ENCODE data around the gene ZNF431. TPM values are rescaled to one million over a fixed set of nuclear protein-coding genes. Genes with fewer than 3 reads are reported as not detected.

The ZNF431 gene
- total RNA-seq, 4 donors from 2014 or later = 22.7 to 29.6 (median 24.2) TPM

DNA sequence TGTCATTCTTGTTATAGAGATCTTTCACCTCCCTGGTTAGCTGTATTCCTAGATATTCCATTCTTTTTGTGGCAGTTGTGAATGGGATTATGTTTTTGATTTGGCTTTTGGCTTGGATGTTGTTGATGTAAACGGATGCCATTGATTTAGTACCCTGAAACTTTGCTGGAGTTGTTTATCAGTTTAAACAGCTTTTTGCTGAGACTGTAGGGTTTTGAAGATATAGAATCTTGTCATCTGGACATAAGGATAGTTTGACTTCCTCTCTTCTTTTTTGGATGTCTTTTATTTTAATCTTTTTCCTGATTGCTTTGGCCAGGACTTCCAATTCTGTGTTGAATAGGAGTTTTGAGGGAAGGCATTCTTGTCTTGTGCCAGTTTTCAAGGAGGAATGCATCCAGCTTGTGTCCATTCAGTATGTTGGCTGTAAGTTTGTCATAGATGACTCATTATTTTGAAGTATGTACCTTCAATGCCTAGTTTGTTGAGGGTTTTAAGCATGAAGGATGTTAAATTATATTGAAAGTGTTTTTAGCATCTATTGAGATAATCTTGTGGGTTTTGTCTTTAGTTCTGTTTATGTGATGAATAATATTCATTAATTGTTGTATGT, 16.8 kb downstream of the ZNF431 start:
- peak overlapping the region in 1 of 3 donors; percentile 23 for H3K27ac ChIP-seq
- no peak overlapping the region for H3K4me3 ChIP-seq (replicated peaks in 1 of 3)
- H3K27me3 ChIP-seq = no peaks in the 10 kb centered on the region
- peaks cover 17 to 22% of the 10 kb centered on the region in 2 donors for H3K4me1 ChIP-seq
- TF ChIP-seq, protein P1, sequence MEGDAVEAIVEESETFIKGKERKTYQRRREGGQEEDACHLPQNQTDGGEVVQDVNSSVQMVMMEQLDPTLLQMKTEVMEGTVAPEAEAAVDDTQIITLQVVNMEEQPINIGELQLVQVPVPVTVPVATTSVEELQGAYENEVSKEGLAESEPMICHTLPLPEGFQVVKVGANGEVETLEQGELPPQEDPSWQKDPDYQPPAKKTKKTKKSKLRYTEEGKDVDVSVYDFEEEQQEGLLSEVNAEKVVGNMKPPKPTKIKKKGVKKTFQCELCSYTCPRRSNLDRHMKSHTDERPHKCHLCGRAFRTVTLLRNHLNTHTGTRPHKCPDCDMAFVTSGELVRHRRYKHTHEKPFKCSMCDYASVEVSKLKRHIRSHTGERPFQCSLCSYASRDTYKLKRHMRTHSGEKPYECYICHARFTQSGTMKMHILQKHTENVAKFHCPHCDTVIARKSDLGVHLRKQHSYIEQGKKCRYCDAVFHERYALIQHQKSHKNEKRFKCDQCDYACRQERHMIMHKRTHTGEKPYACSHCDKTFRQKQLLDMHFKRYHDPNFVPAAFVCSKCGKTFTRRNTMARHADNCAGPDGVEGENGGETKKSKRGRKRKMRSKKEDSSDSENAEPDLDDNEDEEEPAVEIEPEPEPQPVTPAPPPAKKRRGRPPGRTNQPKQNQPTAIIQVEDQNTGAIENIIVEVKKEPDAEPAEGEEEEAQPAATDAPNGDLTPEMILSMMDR (IDR thresholded peaks at IDR 0.05) = no peak
- TF ChIP-seq POLR2A (IDR thresholded peaks at IDR 0.05) = no peak
- 92 to 96% methylated on average over 1 of the region's 1 CpG for WGBS, 2 donors
- H3K36me3 ChIP-seq = peaks cover 0 to 5% of the 10 kb centered on the region in 2 donors
- intact Hi-C loops (cut with DNase I) = no loop called here
- no peaks in the 10 kb centered on the region for H3K9me3 ChIP-seq
- DNase-seq = no peak

DNA sequence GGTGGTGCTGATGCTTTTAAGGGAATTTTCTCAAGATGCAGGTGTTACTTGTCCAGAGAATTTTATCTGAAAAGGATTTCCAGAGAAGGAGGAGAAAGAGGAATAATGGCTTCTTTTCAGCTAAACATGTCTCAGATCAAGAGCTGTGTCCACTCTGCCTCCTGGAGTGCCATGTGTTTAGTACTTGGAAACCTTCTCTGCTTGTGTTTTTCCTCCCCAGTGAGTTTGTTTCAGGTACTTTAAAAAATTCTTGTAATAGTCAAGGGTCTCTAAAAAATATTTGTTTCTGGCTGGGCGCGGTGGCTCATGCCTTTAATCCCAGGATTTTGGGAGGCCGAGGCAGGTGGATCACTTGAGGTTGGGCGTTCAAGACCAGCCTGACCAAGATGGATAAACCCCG, 22.7 kb downstream of the ZNF431 start:
- peaks cover 0 to 5% of the 10 kb centered on the region in 2 donors for H3K36me3 ChIP-seq
- H3K27me3 ChIP-seq = no peaks in the 10 kb centered on the region
- no peaks in the 10 kb centered on the region for H3K9me3 ChIP-seq
- peak; percentile 65 to 67 for DNase-seq
- peaks cover 32% of the 10 kb centered on the region in 2 donors for H3K4me1 ChIP-seq
- H3K4me3 ChIP-seq (replicated peaks in 1 of 3) = no peak overlapping the region
- H3K27ac ChIP-seq = peak overlapping the region; percentile 77 to 82 (median 80)
- 39 to 75% methylated on average over 5 of the region's 5 CpGs for WGBS, 2 donors
- intact Hi-C loops (cut with DNase I) = no loop called here
- TF ChIP-seq POLR2A (IDR thresholded peaks at IDR 0.05) = no peak
- TF ChIP-seq, protein P1 (IDR thresholded peaks at IDR 0.05) = peak in 1 of 6 experiments; percentile 6

DNA sequence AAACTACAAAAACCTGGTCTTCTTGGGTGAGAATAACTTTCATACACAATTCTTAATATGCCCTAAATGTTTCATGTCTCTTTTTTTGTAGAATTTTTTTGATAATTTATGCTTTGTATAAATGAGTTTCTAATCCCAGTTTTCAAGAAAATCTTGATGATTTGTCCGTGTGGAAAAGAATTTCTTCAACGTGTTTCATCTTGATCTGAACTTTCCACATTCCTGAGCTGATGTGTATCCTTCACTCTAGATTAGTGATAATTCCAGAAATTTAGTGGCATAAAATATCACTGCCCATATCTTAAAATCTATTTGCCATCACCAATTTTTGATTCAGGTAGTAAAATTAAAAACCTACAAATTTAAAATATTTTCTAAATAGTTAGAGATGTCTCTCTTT, 24.6 kb downstream of the ZNF431 start:
- 54 to 60% methylated on average over 2 of the region's 2 CpGs for WGBS, 2 donors
- H3K27ac ChIP-seq = peak overlapping the region; percentile 37 to 82 (median 77)
- intact Hi-C loops (cut with DNase I) = no loop called here
- H3K4me1 ChIP-seq = peaks cover 35% of the 10 kb centered on the region in 2 donors
- H3K9me3 ChIP-seq = no peaks in the 10 kb centered on the region
- H3K27me3 ChIP-seq = no peaks in the 10 kb centered on the region
- TF ChIP-seq, protein P1 (IDR thresholded peaks at IDR 0.05) = no peak
- no peak for TF ChIP-seq POLR2A (IDR thresholded peaks at IDR 0.05)
- DNase-seq = no peak
- no peak overlapping the region for H3K4me3 ChIP-seq (replicated peaks in 1 of 3)
- H3K36me3 ChIP-seq = peaks cover 0 to 9% of the 10 kb centered on the region in 2 donors

DNA sequence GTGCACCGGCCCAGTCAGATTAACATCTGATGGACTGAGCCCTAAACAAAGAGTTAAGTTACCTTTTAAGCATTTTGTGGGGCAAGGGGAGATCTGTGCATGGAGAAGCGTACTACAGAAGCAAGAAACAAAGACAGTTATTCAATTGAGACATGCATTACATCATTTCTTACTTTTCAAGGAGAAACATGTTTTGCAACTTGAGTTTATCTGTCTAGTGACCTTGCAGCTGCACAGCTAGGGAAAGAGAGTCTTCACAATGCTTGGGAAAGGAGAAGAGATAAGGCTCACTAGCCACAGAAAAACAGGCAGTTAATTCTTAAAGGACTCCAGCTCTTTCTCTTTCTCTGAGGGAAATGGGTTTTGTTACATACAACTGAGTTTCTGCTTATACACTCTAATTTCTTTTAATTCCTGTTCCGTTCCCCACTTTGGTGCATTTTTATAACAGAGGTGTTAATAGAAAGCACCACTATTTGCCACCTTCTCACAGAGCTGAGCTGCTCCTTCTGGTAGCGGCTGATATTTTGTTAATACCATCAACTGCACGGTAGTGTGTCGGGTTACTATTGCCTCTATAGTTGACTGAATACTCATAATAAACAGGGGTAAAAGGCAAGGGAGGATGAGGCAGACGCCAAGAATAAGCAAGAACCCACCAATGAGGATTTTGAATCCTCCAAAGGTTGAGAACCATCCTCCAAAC, 55.9 kb downstream of the ZNF431 start:
- H3K4me1 ChIP-seq = peaks cover 3 to 17% of the 10 kb centered on the region in 2 donors

More for the DNA sequence above, 55.9 kb downstream of the ZNF431 start:
- intact Hi-C loops (cut with DNase I) = no loop called here
- TF ChIP-seq, protein P1 (IDR thresholded peaks at IDR 0.05) = no peak
- TF ChIP-seq POLR2A (IDR thresholded peaks at IDR 0.05) = no peak
- H3K4me3 ChIP-seq (replicated peaks in 1 of 3) = no peak overlapping the region
- H3K9me3 ChIP-seq = no peaks in the 10 kb centered on the region
- DNase-seq = no peak
- 66 to 72% methylated on average over 7 of the region's 7 CpGs for WGBS, 2 donors
- no peaks in the 10 kb centered on the region for H3K27me3 ChIP-seq
- no peak overlapping the region for H3K27ac ChIP-seq
- no peaks in the 10 kb centered on the region for H3K36me3 ChIP-seq
